H7 (cell line): ENCODE results near the gene NR5A2. TPM values are rescaled to one million over a fixed set of nuclear protein-coding genes. Genes with fewer than 3 reads are reported as not detected.

Experiments used
- DNase-seq: peaks from one replicate; pipeline ENCODE4 v3.0.0; 2012
- H3K27me3 ChIP-seq: 2 replicates; pipeline ENCODE4 v1.6.0; 2011; ENCODE audit warnings: mild to moderate bottlenecking, low read length; ENCODE audit not compliant: control insufficient read depth, insufficient read depth
- H3K36me3 ChIP-seq: replicated peaks from 2 replicates; pipeline ENCODE4 v1.5.1; 2011; ENCODE audit warnings: low read length; ENCODE audit not compliant: control insufficient read depth, insufficient read depth
- H3K4me3 ChIP-seq: 2 replicates; pipeline ENCODE4 v1.5.1; 2011; ENCODE audit warnings: low read depth, mild to moderate bottlenecking, control low read depth, low read length, moderate library complexity; ENCODE audit not compliant: insufficient read depth
- total RNA-seq: library from RNA; depleted of rRNA; stranded (reverse); fragments of >200 nt; shearing (Covaris generic); gene quantifications from 2 replicates; pipeline ENCODE4 v1.2.3, GENCODE V29; 2014

Gene NR5A2
- total RNA-seq, 1 experiment from 2014 or later = 13.2 TPM

DNA sequence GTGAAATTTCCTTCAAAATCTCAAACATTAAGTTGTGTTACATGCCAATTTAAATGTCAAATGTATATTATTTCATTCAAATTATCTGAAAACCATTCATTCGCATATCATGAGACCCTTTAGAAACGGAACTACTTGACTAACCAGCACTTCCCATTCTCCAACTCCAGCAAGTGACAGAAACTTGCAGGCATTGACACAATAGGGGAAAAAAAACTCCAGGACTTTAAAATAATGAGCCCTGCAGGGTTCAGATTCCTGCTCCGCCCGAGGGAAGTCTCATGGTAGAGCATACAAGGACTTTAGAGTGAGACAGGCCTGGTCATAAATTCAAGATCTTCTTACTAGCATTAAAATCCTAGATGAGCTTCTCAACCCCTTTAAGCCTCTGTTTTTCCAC is 138.9 kb downstream of the NR5A2 start:
- H3K36me3 ChIP-seq = no peaks in the 10 kb centered on the region
- H3K27me3 ChIP-seq = no peaks in the 10 kb centered on the region
- DNase-seq = no peak
- H3K4me3 ChIP-seq = no peak overlapping the region

DNA sequence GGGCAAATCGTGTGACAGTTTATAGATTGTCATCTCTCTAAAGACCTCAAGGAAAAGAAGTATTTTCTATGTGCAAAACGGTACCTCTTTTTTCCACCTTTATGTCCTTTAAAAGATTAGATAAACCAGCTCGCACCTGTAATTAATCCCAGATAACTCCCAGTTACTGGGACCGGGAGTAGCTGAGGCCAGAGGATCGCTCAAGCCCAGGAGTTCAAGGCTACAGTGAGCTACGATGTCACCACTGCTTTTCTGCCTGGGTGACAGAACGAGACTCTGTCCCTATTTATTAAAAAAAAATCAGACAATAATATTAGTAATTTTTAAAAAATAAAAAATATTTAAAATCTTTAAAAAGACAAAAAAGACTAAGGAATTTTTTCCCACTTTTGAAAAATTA is 141.4 kb downstream of the NR5A2 start:
- Histone ChIP-seq H3K27me3 (no peaks in the 10 kb centered on the region), H3K36me3 (no peaks in the 10 kb centered on the region), H3K4me3 (no peak overlapping the region)
- DNase-seq = no peak

- Histone ChIP-seq H3K36me3 (no peaks in the 10 kb centered on the region), H3K27me3 (no peaks in the 10 kb centered on the region), H3K4me3 (no peak overlapping the region)
- no peak for DNase-seq
Observed at GRCh38 chr1:200172311-200172710, 144.8 kb downstream of the NR5A2 start.

DNA sequence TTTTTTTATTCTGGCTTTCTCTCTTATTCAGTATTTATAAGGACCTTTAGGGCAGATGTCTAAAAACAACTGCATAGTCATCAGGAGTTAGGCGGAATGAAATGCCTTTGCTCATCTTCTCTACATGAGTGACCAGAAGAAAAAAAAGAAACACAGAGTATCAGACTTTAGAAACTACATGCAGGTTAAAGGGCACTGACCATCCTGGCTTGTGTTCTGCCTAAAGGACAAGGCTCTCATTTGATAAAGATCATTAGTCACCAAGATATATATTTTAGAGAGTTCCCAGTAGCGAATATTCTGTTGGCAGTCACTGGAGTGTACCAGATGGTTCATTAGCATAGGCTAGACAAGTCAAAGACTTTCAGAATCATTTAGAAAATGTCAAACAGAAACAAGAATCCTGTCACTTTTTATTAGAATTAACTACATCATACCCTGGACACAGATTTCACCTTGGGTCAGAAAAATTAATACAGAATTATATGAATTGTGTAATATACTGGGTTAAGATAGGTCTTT is 145.6 kb downstream of the NR5A2 start:
- H3K4me3 ChIP-seq = no peak overlapping the region
- no peaks in the 10 kb centered on the region for H3K27me3 ChIP-seq
- no peak for DNase-seq
- no peaks in the 10 kb centered on the region for H3K36me3 ChIP-seq

GRCh38 chr1:200174525-200175295 is 147.2 kb downstream of the NR5A2 start:
- no peaks in the 10 kb centered on the region for H3K36me3 ChIP-seq
- DNase-seq = no peak
- no peaks in the 10 kb centered on the region for H3K27me3 ChIP-seq
- H3K4me3 ChIP-seq = no peak overlapping the region

DNA sequence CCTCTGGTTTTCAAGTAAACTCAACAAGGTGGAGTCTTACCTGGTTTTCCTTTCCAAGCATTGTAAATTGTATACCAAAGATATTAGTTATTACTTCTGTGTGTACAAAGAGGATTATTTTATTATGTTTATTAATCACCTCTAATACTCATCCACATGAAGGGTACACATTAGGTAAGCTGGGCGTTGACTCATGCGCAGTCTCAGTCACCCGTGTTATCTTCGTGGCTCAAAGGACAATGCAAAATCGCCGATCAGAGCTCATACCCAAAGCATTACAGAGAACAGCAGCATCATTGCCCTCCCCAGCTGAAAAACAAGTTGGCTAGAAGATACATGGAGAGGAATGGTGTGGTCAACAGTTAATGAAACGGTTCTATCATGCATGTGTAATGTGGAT is 148.7 kb downstream of the NR5A2 start:
- Histone ChIP-seq H3K27me3 (no peaks in the 10 kb centered on the region), H3K36me3 (no peaks in the 10 kb centered on the region), H3K4me3 (no peak overlapping the region)
- DNase-seq = no peak

GRCh38 chr1:200176798-200177197 is 149.3 kb downstream of the NR5A2 start:
- H3K4me3 ChIP-seq = no peak overlapping the region
- no peaks in the 10 kb centered on the region for H3K27me3 ChIP-seq
- no peak for DNase-seq
- H3K36me3 ChIP-seq = no peaks in the 10 kb centered on the region

DNA sequence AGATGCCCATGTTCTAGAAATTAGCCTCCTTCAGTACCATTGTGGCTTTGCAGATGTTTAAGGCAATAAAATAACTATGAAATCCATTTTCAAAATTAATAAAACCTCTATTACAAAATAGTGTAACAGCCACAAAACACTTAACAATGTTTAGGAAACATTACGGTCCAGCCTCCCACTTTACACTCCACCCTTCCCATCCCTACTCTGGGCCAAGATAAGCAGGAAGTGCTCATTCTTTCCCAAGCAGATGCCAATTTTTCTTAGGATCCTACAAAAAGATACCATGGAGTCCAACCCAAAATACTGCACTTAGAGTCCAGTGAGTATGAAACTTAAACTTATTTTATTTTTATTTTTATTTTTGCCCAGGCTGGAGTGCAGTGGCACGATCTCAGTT is 150.8 kb downstream of the NR5A2 start:
- DNase-seq = no peak
- no peaks in the 10 kb centered on the region for H3K27me3 ChIP-seq
- no peaks in the 10 kb centered on the region for H3K36me3 ChIP-seq
- no peak overlapping the region for H3K4me3 ChIP-seq

GRCh38 chr1:200179126-200179780 is 151.7 kb downstream of the NR5A2 start:
- no peak for DNase-seq
- no peak overlapping the region for H3K4me3 ChIP-seq
- no peaks in the 10 kb centered on the region for H3K27me3 ChIP-seq
- no peaks in the 10 kb centered on the region for H3K36me3 ChIP-seq

DNA sequence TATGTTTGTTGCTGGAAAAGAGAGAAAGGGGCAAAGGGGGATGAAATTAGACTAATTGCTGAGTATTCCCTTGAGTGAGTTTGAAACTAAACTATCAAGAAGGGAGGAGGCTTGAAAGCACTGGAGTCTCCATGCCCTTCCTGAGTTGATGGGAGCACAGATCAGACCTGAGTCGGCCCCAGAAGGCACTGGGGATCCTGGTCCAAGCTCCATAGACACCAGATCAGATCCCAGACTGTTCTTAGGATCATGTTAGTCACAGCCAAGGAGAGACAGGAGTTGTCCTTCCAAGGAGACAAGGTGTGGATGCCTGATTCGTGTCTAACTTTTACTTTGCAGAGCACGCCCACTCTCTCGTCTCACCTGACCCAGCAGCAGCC is 152.3 kb downstream of the NR5A2 start:
- no peaks in the 10 kb centered on the region for H3K36me3 ChIP-seq
- no peak overlapping the region for H3K4me3 ChIP-seq
- no peak for DNase-seq
- H3K27me3 ChIP-seq = no peaks in the 10 kb centered on the region

GRCh38 chr1:200180821-200181220 is 153.3 kb downstream of the NR5A2 start:
- no peak for DNase-seq

GRCh38 chr1:200181861-200182260 is 154.4 kb downstream of the NR5A2 start:
- no peak overlapping the region for H3K4me3 ChIP-seq
- no peaks in the 10 kb centered on the region for H3K36me3 ChIP-seq
- H3K27me3 ChIP-seq = no peaks in the 10 kb centered on the region
- DNase-seq = no peak

More at GRCh38 chr1:200180821-200181220, 153.3 kb downstream of the NR5A2 start:
- Histone ChIP-seq H3K27me3 (no peaks in the 10 kb centered on the region), H3K4me3 (no peak overlapping the region), H3K36me3 (no peaks in the 10 kb centered on the region)

DNA sequence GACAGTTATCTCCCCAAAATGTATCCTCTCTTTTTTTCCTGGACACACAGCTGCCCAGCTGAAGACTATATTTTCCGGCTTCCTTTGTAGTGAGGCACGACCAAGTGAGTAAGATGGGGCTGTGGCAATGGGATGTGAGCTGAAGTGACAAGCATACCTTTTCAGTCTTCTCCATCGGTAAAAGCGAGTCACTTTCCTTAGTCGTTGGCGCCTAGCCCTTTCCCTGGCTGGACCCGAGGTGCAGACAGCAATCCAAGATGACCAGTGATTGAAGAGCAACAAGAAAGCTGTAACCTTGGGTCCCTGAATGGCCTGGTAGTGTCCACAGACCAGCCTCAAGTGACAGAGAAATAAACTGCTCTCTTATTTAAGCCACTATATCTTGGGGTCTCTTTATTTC is 155.2 kb downstream of the NR5A2 start:
- Histone ChIP-seq H3K36me3 (no peaks in the 10 kb centered on the region), H3K4me3 (no peak overlapping the region), H3K27me3 (no peaks in the 10 kb centered on the region)
- DNase-seq = no peak

- H3K4me3 ChIP-seq = no peak overlapping the region
- no peaks in the 10 kb centered on the region for H3K27me3 ChIP-seq
- no peaks in the 10 kb centered on the region for H3K36me3 ChIP-seq
- no peak for DNase-seq
Observed at GRCh38 chr1:200183637-200184036, 156.1 kb downstream of the NR5A2 start.

GRCh38 chr1:200184196-200184595 is 156.7 kb downstream of the NR5A2 start:
- H3K4me3 ChIP-seq = no peak overlapping the region
- no peaks in the 10 kb centered on the region for H3K36me3 ChIP-seq
- H3K27me3 ChIP-seq = no peaks in the 10 kb centered on the region
- no peak for DNase-seq
